HG02571 (cell line): ENCODE data around the gene PRR20D.
"Not testable (repeated sequence)": the region's sequence is repeated elsewhere in the genome, so short reads cannot be mapped to it uniquely, and the experiment has no call there.

Experiments
- ATAC-seq: cut with Tn5 transposase; IDR thresholded peaks from one replicate; pipeline ENCODE4 v1.9.1; 2021; ENCODE audit warnings: mild to moderate bottlenecking, moderate library complexity; ENCODE audit not compliant: unreplicated experiment

The PRR20D gene

DNA sequence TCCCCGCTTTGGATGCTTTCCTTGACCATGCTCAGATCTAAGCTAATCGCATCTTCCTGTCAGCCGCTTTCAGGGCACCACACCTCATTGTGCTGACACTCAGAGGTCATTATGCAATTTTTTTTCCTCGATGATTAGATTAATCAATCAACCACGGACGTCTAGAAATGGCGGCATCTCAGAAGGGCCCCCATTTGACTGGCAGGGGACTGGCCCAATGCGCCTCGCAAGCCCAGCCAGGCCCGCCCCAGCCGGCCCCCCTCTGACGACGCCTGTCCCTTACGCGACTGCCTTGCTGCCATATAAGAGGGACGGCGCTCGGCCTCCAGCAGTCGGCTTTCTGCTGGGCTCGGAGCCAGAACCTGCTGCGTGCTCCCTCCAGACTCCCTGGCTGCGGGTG lies at the start of gene PRR20D:
Gene PRR20D, plus strand, starts transcription at position 301 of the 400 bp plus-strand sequence. CDS start 387 bp downstream, outside the sequence.
- not testable (repeated sequence) for ATAC-seq

DNA sequence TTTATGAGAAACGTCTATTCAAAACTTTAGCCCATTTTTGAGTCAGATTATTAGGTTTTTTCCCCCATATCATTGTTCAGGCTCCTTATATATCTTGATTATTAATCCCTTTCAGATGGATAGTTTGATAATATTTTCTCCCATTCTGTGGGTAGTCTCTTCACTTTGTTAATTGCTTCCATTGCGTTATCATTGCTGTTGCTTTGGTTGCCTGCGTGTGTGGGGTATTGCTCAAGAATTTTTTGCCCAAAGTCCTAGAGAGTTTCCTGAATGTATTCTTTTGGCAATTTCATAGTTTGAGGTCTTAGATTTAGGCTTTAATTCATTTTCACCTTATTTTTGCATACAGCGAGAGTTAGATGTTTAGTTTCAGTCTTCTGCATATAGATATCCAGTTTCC lies 45.5 kb upstream of the PRR20D start:
- ATAC-seq, result no peak

DNA sequence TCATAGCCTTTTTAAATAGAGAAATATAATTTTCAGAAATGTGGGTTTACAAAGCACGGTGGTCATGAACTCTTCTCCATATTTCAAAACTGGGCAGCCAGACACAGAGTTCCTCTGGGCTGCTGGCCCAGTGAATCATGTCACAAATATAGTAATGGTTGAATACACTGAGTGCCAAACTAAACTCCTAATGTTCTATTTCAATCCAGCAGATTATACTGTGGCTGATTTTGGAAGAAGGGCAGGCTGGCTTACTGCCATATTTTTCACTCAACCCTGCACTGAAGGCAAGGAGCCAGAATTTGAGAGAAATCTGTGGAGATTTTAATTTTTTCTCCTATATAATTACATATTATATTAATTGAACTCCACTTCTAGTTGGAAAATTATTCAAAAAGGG lies 36.8 kb upstream of the PRR20D start:
- ATAC-seq, result no peak

DNA sequence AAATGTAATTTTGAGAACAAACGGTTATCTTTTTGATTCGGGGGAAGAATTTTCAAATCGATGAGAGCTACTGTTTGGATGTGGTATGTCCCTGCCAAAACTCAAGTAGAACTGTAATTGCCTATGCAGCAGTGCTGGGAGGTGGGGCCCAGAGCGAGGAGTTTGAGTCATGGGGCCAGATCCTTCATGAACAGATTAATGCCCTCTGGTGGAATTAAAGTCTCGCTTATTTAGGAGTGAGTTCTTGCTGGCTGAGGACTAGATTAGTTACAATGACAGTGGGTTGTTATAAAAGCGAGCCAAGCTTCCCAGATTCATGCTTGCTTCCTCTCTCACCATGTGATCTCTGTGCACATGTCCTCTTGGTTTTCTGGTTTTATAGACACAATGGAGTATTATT lies 31.5 kb upstream of the PRR20D start:
- ATAC-seq, result no peak

DNA sequence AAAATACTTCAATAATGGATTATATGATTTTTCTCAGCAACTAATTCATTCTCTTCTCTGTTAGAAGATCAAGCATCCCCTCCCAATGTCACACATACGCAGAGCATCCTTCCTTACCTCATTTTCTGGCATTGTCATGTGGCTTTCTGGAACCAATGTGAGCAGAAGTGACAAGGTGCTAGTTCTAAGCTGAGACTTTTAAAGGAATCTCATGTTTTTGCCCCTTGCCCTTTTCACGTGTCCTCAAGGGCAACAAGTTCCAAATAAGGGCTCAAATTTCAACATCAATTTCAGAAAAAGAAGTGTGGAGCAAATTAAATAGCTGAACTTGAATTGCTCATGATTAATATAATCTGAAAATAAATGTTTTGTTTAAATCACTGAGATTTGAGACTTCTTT lies 24.3 kb upstream of the PRR20D start:
- ATAC-seq, result no peak

DNA sequence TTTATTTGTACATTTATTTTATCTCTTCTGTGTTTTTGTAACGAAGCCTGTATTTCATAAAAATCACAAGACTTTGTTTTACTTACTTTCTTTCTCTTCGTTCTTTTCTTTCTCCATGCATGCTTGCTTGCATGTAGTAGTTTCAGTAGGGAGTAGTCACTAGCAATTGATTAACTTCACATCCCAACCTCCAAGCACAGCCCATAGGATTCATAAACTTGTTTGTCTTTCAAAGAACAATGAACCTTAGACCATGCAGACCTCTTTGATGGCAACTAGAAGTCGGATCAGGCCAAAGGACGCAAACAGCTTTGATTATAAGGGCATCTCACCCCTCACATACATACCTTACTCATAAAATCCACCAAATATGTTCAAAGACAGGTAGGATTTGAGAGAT lies 22.8 kb upstream of the PRR20D start:
- no peak for ATAC-seq

DNA sequence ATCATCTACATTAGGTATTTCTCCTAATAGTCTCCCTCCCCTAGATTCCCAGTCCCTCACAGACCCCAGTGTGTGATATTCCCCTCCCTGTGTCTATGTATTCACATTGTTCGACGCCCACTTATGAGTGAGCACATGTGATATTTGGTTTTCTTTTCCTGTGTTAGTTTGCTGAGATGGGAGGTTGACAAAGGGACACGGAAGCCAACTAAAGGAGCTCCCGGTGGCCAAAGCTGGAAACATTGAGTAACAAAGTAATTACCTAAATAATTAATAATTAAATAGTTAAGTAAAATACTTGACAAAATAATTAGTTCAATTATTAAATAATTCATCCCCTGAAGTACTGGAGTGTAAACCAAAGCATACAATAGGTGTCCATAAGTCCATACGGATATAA lies 21.4 kb upstream of the PRR20D start:
- ATAC-seq, result no peak

DNA sequence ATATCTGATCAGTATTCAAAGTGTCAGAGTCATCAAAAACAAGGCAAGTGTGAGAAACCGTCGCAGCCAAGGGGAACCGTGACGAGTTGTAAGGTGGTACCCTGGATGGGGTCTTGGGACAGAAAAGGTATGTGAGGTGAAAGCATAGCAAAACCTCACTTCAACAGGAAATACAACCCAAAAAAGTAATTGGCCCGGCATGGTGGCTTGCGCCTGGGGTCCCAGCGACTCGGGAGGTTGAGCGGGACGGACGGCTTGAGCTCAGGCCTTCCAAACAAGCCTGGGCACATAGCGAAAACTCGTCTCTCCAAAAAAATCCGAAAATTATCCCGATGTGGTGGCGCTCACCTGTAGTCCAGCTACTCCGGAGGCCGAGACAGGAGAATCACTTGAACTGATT lies 20.7 kb upstream of the PRR20D start:
- not testable (repeated sequence) for ATAC-seq

DNA sequence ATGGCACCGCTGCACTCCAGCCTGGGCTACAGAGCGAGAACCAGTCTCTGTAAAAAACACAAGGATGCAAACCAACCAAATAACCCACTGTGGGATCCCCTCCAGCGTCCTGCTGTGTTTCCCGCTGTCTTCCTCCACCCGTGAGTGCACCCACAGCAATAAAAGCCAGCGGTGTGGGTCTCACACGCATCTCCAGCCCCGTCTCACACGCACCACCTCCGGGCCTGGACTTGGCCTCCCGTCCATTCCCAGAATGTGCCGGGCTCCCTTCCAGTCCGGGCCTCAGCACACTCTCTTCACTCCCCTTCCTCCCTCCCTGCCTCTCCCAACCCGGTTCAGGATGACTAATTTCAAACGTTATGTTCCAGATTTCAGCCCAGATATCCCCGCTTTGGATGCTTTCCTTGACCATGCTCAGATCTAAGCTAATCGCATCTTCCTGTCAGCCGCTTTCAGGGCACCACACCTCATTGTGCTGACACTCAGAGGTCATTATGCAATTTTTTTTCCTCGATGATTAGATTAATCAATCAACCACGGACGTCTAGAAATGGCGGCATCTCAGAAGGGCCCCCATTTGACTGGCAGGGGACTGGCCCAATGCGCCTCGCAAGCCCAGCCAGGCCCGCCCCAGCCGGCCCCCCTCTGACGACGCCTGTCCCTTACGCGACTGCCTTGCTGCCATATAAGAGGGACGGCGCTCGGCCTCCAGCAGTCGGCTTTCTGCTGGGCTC lies 20.0 kb upstream of the PRR20D start, which contains the start of gene PRR20A:
Gene PRR20A, plus strand, starts transcription at position 684 of the 734 bp plus-strand sequence. CDS start 387 bp downstream, outside the sequence.
- not testable (repeated sequence) for ATAC-seq

DNA sequence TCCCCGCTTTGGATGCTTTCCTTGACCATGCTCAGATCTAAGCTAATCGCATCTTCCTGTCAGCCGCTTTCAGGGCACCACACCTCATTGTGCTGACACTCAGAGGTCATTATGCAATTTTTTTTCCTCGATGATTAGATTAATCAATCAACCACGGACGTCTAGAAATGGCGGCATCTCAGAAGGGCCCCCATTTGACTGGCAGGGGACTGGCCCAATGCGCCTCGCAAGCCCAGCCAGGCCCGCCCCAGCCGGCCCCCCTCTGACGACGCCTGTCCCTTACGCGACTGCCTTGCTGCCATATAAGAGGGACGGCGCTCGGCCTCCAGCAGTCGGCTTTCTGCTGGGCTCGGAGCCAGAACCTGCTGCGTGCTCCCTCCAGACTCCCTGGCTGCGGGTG lies 13.2 kb upstream of the PRR20D start, which contains the start of gene PRR20B:
Gene PRR20B, plus strand, starts transcription at position 301 of the 400 bp plus-strand sequence. CDS start 387 bp downstream, outside the sequence.
- ATAC-seq, result not testable (repeated sequence)

DNA sequence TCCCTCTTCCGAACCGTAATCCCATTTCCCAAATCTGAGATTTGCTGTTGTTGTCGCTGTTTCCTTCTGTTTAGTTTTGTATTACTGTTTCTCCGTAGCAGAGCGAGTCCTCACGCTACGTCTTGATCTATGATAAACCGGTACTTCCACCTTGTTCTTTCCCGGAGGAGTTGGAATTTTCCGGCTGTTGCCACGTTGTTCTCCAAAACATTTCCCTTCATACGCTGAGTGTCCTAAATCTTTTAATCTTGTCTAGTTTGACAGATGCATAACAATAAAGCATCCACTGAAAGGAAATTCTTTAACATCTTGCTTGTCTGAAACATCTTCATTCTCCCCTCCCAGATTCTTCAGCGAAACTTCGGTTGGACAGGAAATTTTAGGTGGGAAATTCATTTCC lies 12.3 kb upstream of the PRR20D start:
- not testable (repeated sequence) for ATAC-seq

DNA sequence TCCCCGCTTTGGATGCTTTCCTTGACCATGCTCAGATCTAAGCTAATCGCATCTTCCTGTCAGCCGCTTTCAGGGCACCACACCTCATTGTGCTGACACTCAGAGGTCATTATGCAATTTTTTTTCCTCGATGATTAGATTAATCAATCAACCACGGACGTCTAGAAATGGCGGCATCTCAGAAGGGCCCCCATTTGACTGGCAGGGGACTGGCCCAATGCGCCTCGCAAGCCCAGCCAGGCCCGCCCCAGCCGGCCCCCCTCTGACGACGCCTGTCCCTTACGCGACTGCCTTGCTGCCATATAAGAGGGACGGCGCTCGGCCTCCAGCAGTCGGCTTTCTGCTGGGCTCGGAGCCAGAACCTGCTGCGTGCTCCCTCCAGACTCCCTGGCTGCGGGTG lies 6.7 kb upstream of the PRR20D start, which contains the start of gene PRR20C:
Gene PRR20C, plus strand, starts transcription at position 301 of the 400 bp plus-strand sequence. CDS start 387 bp downstream, outside the sequence.
- not testable (repeated sequence) for ATAC-seq

DNA sequence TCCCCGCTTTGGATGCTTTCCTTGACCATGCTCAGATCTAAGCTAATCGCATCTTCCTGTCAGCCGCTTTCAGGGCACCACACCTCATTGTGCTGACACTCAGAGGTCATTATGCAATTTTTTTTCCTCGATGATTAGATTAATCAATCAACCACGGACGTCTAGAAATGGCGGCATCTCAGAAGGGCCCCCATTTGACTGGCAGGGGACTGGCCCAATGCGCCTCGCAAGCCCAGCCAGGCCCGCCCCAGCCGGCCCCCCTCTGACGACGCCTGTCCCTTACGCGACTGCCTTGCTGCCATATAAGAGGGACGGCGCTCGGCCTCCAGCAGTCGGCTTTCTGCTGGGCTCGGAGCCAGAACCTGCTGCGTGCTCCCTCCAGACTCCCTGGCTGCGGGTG lies 6.5 kb downstream of the PRR20D start, which contains the start of gene PRR20E:
Gene PRR20E, plus strand, starts transcription at position 301 of the 400 bp plus-strand sequence. CDS start 387 bp downstream, outside the sequence.
- ATAC-seq, result not testable (repeated sequence)

DNA sequence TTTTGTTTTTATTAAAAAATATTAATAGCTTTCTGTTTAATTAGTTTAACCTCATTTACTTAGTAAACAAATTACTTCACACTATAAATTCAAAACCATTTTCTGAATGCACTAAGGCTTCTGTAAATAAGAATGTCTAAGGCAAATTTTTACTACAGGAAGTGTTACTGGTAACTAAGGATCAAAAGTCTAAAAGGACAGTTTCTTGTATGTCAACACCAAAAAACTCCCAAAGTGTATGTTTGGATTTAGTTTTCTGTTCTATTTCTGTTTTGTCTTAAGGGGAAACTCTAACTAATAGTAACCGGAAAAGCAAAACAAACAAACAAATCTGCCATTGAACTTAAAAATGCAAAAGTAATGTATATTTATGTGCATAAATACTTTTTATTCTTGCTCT lies 31.2 kb downstream of the PRR20D start:
- no peak for ATAC-seq

DNA sequence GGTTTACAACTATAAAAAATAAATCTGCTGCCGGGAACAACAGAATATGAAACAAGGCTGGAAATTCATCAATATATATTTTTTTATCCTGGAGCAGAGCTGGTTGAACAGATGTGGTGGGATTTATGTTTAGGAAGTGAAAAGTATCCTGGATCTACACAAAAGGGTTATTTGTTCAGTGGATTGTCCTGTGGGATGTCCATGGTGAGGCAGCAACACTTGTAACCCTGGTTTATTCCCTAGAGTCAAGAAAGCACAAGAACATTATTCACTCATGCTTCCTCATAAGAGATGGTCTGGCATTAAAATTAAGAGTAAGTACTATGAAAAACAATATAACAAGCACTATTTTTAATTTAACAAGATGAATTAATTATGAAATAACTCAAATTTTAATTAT lies 52.6 kb downstream of the PRR20D start:
- ATAC-seq, result no peak
